ENCODE results near the gene LYRM7. TPM values are rescaled to one million over a fixed set of nuclear protein-coding genes. Genes with fewer than 3 reads are reported as not detected.
"Not testable (repeated sequence)": the region's sequence is repeated elsewhere in the genome, so short reads cannot be mapped to it uniquely, and the experiment has no call there.

Gene LYRM7
- polyA plus RNA-seq, 3 donors, result 9.3 to 16.7 (median 13.8) TPM

- no peak for DNase-seq
Measured at GRCh38 chr5:131250751-131251475, 80.2 kb downstream of the LYRM7 start.

- DNase-seq, result no peak
Measured at GRCh38 chr5:131252824-131253171, 82.1 kb downstream of the LYRM7 start.

DNA sequence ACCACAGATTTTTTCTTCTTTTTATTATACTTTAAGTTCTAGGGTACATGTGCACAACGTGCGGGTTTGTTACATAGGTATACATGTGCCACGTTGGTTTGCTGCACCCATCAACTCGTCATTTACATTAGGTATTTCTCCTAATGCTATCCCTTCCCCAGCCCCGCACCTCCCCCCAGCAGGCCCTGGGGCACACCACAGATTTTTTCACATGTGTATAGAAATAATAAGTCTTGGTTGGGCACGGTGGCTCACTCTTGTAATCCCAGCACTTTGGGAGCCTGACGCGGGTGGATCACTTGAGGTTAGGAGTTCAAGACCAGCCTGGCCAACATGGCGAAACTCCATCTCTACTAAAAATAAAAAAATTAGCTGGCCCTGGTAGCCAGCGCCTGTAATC is 83.3 kb downstream of the LYRM7 start:
- DNase-seq, result not testable (repeated sequence)

DNA sequence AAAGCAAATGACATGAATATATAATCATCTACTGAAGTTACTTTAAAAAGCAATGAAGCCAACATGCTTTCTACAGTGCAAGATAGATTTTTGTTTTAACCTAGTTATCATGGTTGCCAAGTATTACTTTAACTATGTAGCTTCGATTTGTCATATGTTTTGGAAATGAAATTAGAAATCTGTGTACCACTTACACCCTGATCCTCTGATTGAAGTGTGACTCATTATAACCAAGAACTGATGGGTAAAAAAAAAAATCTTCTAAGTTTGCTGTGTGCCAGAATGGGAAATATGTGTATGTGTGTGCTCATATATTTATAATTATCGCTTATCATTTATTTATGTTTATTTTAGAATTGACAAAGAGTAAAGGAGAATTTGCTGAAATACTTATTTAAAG is 84.0 kb downstream of the LYRM7 start:
- DNase-seq, result no peak

Other genes with a start within 250 kb of the LYRM7 start
- gene HINT1, start 5.7 kb upstream of the LYRM7 start, polyA plus RNA-seq (ENCODE audit: insufficient read length in 3 of 3), result 100 to 1,000 TPM; 401 to 444 (median 401) TPM
- 10 to 100 TPM; 44.2 to 54.0 (median 44.7) TPM for gene CDC42SE2, start 93.1 kb downstream of the LYRM7 start, polyA plus RNA-seq (ENCODE audit: insufficient read length in 3 of 3)

Measured in renal pelvis (tissue), 4 donors.